HepG2 (cell line): ENCODE data around the gene RCOR1. TPM values are rescaled to one million over a fixed set of nuclear protein-coding genes. Genes with fewer than 3 reads are reported as not detected.

Experiments
- HOXD1 ChIP-seq: sonication (generic); formaldehyde crosslinking; IDR thresholded peaks from 2 replicates; pipeline ENCODE4 v1.5.0; 2020; ENCODE audit warnings: missing genetic modification reagents
- KAT8 ChIP-seq: IDR thresholded peaks from 2 replicates; pipeline ENCODE4 v1.6.1; 2016; ENCODE audit warnings: missing genetic modification reagents, missing compliant biosample characterization
- KLF15 ChIP-seq: sonication (generic); formaldehyde crosslinking; IDR thresholded peaks from 2 replicates; pipeline ENCODE4 v1.8.1; 2023; ENCODE audit warnings: borderline replicate concordance, mild to moderate bottlenecking, inconsistent platforms, missing genetic modification reagents, mixed read lengths
- KLF16 ChIP-seq, 2 experiments: sonication (generic) in 1 of 2; formaldehyde crosslinking in 1 of 2; IDR thresholded peaks; 2 replicates each; pipeline versions ENCODE4 v1.6.1 to v1.8.0; 2016 to 2023; ENCODE audit warnings: missing genetic modification reagents in 2 of 2, missing compliant biosample characterization in 1 of 2
- KLF9 ChIP-seq: IDR thresholded peaks from 2 replicates; pipeline ENCODE4 v1.6.1; 2016; ENCODE audit warnings: low read depth
- MXI1 ChIP-seq: IDR thresholded peaks from 3 replicates; pipeline ENCODE4 v1.6.1; 2012; ENCODE audit warnings: low read depth, low read length, inconsistent platforms, borderline replicate concordance
- RFX3 ChIP-seq: IDR thresholded peaks from 2 replicates; pipeline ENCODE4 v1.6.1; 2016; ENCODE audit warnings: missing biosample characterization, missing genetic modification reagents
- RNF2 ChIP-seq: fragments of 450-650 bp; conservative IDR thresholded peaks from 2 replicates; pipeline ENCODE4 v1.6.1; 2016; ENCODE audit warnings: low read depth
- RXRB ChIP-seq: IDR thresholded peaks from 2 replicates; pipeline ENCODE4 v1.6.1; 2016; ENCODE audit warnings: borderline replicate concordance, missing genetic modification reagents, missing compliant biosample characterization
- SALL2 ChIP-seq: sonication (generic); formaldehyde crosslinking; IDR thresholded peaks from 2 replicates; pipeline ENCODE4 v1.8.1; 2023; ENCODE audit warnings: mild to moderate bottlenecking, missing genetic modification reagents, inconsistent platforms
- TERF1 ChIP-seq: sonication (generic); formaldehyde crosslinking; IDR thresholded peaks from 2 replicates; pipeline ENCODE4 v1.8.0; 2022; ENCODE audit warnings: mild to moderate bottlenecking, missing genetic modification reagents, moderate library complexity
- TFAP4 ChIP-seq: sonication (generic); IDR thresholded peaks from 2 replicates; pipeline ENCODE4 v1.6.1; 2016; ENCODE audit warnings: low read depth, borderline replicate concordance
- TIGD3 ChIP-seq: sonication (generic); formaldehyde crosslinking; IDR thresholded peaks from 2 replicates; pipeline ENCODE4 v1.5.1; 2020; ENCODE audit warnings: mild to moderate bottlenecking, missing genetic modification reagents, borderline replicate concordance
- ZBTB33 ChIP-seq: sonication (generic); formaldehyde crosslinking; IDR thresholded peaks from 2 replicates; pipeline ENCODE4 v1.4.0; 2020; ENCODE audit warnings: missing genetic modification reagents
- ZBTB8A ChIP-seq: sonication (generic); formaldehyde crosslinking; IDR thresholded peaks from 2 replicates; pipeline ENCODE4 v1.4.0; 2020; ENCODE audit warnings: mild to moderate bottlenecking, low read depth, missing genetic modification reagents, borderline replicate concordance
- ZEB1 ChIP-seq: IDR thresholded peaks from 2 replicates; pipeline ENCODE4 v1.6.1; 2012; ENCODE audit warnings: mild to moderate bottlenecking, low read depth, inconsistent platforms; ENCODE audit not compliant: insufficient replicate concordance
- ZNF136 ChIP-seq: sonication (generic); formaldehyde crosslinking; IDR thresholded peaks from 2 replicates; pipeline ENCODE4 v1.8.1; 2022; ENCODE audit warnings: low read depth, mild to moderate bottlenecking, moderate library complexity, missing genetic modification reagents
- ZNF138 ChIP-seq: sonication (generic); formaldehyde crosslinking; IDR thresholded peaks from 2 replicates; pipeline ENCODE4 v1.5.0; 2020; ENCODE audit warnings: mild to moderate bottlenecking, low read depth, missing genetic modification reagents
- ZNF263 ChIP-seq: sonication (generic); formaldehyde crosslinking; IDR thresholded peaks from 2 replicates; pipeline ENCODE4 v1.4.0; 2020; ENCODE audit warnings: missing genetic modification reagents
- ZNF326 ChIP-seq: sonication (generic); formaldehyde crosslinking; IDR thresholded peaks from 2 replicates; pipeline ENCODE4 v1.4.0; 2020; ENCODE audit warnings: missing genetic modification reagents, borderline replicate concordance
- ZNF414 ChIP-seq: sonication (generic); formaldehyde crosslinking; IDR thresholded peaks from 2 replicates; pipeline ENCODE4 v1.5.0; 2020; ENCODE audit warnings: missing genetic modification reagents
- ZNF441 ChIP-seq: sonication (generic); formaldehyde crosslinking; IDR thresholded peaks from 2 replicates; pipeline ENCODE4 v1.7.0; 2021; ENCODE audit warnings: missing genetic modification reagents, borderline replicate concordance
- ZNF510 ChIP-seq: sonication (generic); formaldehyde crosslinking; IDR thresholded peaks from 2 replicates; pipeline ENCODE4 v1.4.0; 2020; ENCODE audit warnings: low read depth, mild to moderate bottlenecking, missing genetic modification reagents
- ZNF557 ChIP-seq: sonication (generic); formaldehyde crosslinking; IDR thresholded peaks from 2 replicates; pipeline ENCODE4 v1.4.0; 2020; ENCODE audit warnings: missing genetic modification reagents
- ZNF589 ChIP-seq: sonication (generic); formaldehyde crosslinking; conservative IDR thresholded peaks from 2 replicates; pipeline ENCODE4 v1.8.0; 2022; ENCODE audit warnings: mild to moderate bottlenecking, moderate library complexity, missing genetic modification reagents
- polyA plus RNA-seq, 8 experiments: library from polyadenylated mRNA; depleted of rRNA in 3 of 8; stranded (reverse) in 7 of 8; unstranded in 1 of 8; fragments of >200 nt; fragmentation: Illumina TruSeq in 4 of 8; extraction: Trizol in 4 of 8; gene quantifications; 2 replicates each; pipeline versions ENCODE4 v1.2.1 to v1.2.3, GENCODE V29; 2011 to 2016; ENCODE audit warnings: low read depth in 4 of 8, missing spikeins in 1 of 8, mixed read lengths in 1 of 8; ENCODE audit not compliant: insufficient read depth in 1 of 8
- total RNA-seq, 5 experiments: library from RNA; depleted of rRNA; stranded (reverse); fragments of >200 nt; fragmentation: Illumina TruSeq; extraction: Trizol; gene quantifications; 2 replicates each; pipeline ENCODE4 v1.2.3, GENCODE V29; 2016; ENCODE audit warnings: low read depth in 1 of 5

RCOR1 gene
- total and polyA plus RNA-seq, 2 of the 13 experiments (the other 11 are each of a cell fraction or from before 2014, with no cell fraction given): 10.2 to 11.1 TPM

- TF ChIP-seq SALL2 (CRISPR knock-in tag) (no peak), ZNF136 (CRISPR knock-in tag) (no peak), ZNF557 (no peak), ZNF441 (CRISPR knock-in tag) (no peak), KLF9 (CRISPR knock-in tag) (no peak), ZNF510 (CRISPR knock-in tag) (no peak), TFAP4 (peak; percentile 30; the same call in 1 of the 2 replicates), TERF1 (no peak), ZNF263 (CRISPR knock-in tag) (no peak), RXRB (CRISPR knock-in tag) (peak; percentile 82; the same call in 1 of the 2 replicates), ZNF138 (CRISPR knock-in tag) (no peak), HOXD1 (CRISPR knock-in tag) (no peak; the same call in 1 of the 2 replicates), ZNF326 (CRISPR knock-in tag) (no peak), RNF2 (0 out of 2 replicates have a peak, but pooled peaks have one; percentile 33), RFX3 (no peak), KLF16 (CRISPR knock-in tag; IDR thresholded peaks at IDR 0.05) (peak in 1 of 2 experiments; percentile 56; a peak in 1 of 4 replicates), ZEB1 (no peak), MXI1 (peak; percentile 33; the same call in 1 of the 3 replicates), ZBTB33 (CRISPR knock-in tag) (peak; percentile 43; the same call in 1 of the 2 replicates), TIGD3 (CRISPR knock-in tag) (no peak), ZNF414 (CRISPR knock-in tag) (peak; percentile 67; the same call in 1 of the 2 replicates), KLF15 (CRISPR knock-in tag) (no peak), KAT8 (CRISPR knock-in tag) (peak; percentile 50; the same call in 1 of the 2 replicates), ZNF589 (no peak), ZBTB8A (CRISPR knock-in tag) (no peak)
These were observed 1.8 kb upstream of the RCOR1 start (continued) for GRCh38 chr14:102590667-102591099.
